ENCODE data around the gene LGALS9.

DNA sequence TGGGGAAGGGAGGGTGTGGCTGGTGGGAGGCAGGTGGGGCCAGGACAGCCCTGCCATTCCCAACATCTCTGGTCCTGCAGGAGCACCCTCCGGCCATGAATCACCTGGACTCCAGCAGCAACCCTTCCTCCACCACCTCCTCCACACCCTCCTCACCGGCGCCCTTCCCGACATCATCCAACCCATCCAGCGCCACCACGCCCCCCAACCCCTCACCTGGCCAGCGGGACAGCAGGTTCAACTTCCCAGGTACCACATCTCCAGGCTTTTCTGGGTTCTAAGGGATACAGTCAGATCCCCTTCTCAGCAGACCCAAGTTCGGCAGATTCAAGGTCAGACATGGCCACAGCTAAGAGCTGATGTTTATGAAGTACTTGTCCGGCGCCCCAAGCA lies 33.8 kb upstream of the LGALS9 start:
- TF ChIP-seq POLR2A (IDR thresholded peaks at IDR 0.05) (no peak), EP300 (IDR thresholded peaks at IDR 0.05) (no peak), POLR2AphosphoS5 (IDR thresholded peaks at IDR 0.05) (no peak)
- TF ChIP-seq, protein P1, sequence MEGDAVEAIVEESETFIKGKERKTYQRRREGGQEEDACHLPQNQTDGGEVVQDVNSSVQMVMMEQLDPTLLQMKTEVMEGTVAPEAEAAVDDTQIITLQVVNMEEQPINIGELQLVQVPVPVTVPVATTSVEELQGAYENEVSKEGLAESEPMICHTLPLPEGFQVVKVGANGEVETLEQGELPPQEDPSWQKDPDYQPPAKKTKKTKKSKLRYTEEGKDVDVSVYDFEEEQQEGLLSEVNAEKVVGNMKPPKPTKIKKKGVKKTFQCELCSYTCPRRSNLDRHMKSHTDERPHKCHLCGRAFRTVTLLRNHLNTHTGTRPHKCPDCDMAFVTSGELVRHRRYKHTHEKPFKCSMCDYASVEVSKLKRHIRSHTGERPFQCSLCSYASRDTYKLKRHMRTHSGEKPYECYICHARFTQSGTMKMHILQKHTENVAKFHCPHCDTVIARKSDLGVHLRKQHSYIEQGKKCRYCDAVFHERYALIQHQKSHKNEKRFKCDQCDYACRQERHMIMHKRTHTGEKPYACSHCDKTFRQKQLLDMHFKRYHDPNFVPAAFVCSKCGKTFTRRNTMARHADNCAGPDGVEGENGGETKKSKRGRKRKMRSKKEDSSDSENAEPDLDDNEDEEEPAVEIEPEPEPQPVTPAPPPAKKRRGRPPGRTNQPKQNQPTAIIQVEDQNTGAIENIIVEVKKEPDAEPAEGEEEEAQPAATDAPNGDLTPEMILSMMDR (IDR thresholded peaks at IDR 0.05) = no peak
